ENCODE results near the gene DMRT1.

Gene DMRT1

GRCh38 chr9:806285-807156 is 35.0 kb upstream of the DMRT1 start:
- ATAC-seq (ENCODE audit: low read depth) (no peak), DNase-seq (ENCODE audit: low spot score) (no peak)
- peaks cover 14% of the 10 kb centered on the region for H3K4me1 ChIP-seq (ENCODE audit: insufficient read depth, poor library complexity, severe bottlenecking)
- H3K9me3 ChIP-seq (ENCODE audit: severe bottlenecking): no peaks in the 10 kb centered on the region
- no peak overlapping the region for H3K27ac ChIP-seq (ENCODE audit: poor library complexity, severe bottlenecking)
- H3K4me3 ChIP-seq (ENCODE audit: severe bottlenecking): no peak overlapping the region
- H3K36me3 ChIP-seq (ENCODE audit: low read depth): no peaks in the 10 kb centered on the region
- peak; percentile 80 for TF ChIP-seq CTCF (IDR thresholded peaks at IDR 0.05; ENCODE audit: poor library complexity, severe bottlenecking)
- H3K27me3 ChIP-seq (ENCODE audit: insufficient read depth, poor library complexity, severe bottlenecking): no peaks in the 10 kb centered on the region

GRCh38 chr9:811106-811531 is 30.4 kb upstream of the DMRT1 start:
- ATAC-seq (ENCODE audit: low read depth) (peak; percentile 95), DNase-seq (ENCODE audit: low spot score) (peak; percentile 80)
- Histone ChIP-seq H3K4me1 (ENCODE audit: insufficient read depth, poor library complexity, severe bottlenecking) (peaks cover 5% of the 10 kb centered on the region), H3K36me3 (ENCODE audit: low read depth) (no peaks in the 10 kb centered on the region), H3K27ac (ENCODE audit: poor library complexity, severe bottlenecking) (peak overlapping the region; percentile 43), H3K4me3 (ENCODE audit: severe bottlenecking) (no peak overlapping the region), H3K27me3 (ENCODE audit: insufficient read depth, poor library complexity, severe bottlenecking) (no peaks in the 10 kb centered on the region), H3K9me3 (ENCODE audit: severe bottlenecking) (no peaks in the 10 kb centered on the region)
- TF ChIP-seq CTCF (IDR thresholded peaks at IDR 0.05; ENCODE audit: poor library complexity, severe bottlenecking): no peak

- ATAC-seq (ENCODE audit: low read depth): no peak
- Histone ChIP-seq H3K9me3 (ENCODE audit: severe bottlenecking) (no peaks in the 10 kb centered on the region), H3K4me1 (ENCODE audit: insufficient read depth, poor library complexity, severe bottlenecking) (no peaks in the 10 kb centered on the region), H3K4me3 (ENCODE audit: severe bottlenecking) (no peak overlapping the region), H3K36me3 (ENCODE audit: low read depth) (no peaks in the 10 kb centered on the region), H3K27ac (ENCODE audit: poor library complexity, severe bottlenecking) (no peak overlapping the region), H3K27me3 (ENCODE audit: insufficient read depth, poor library complexity, severe bottlenecking) (no peaks in the 10 kb centered on the region)
- DNase-seq (ENCODE audit: low spot score): no peak
- no peak for TF ChIP-seq CTCF (IDR thresholded peaks at IDR 0.05; ENCODE audit: poor library complexity, severe bottlenecking)
These were observed 22.5 kb upstream of the DMRT1 start for GRCh38 chr9:818958-819357.

GRCh38 chr9:826500-827280 is 14.8 kb upstream of the DMRT1 start:
- no peak overlapping the region for H3K27ac ChIP-seq (ENCODE audit: poor library complexity, severe bottlenecking)
- no peak overlapping the region for H3K4me3 ChIP-seq (ENCODE audit: severe bottlenecking)
- ATAC-seq (ENCODE audit: low read depth) (no peak), DNase-seq (ENCODE audit: low spot score) (no peak)
- H3K9me3 ChIP-seq (ENCODE audit: severe bottlenecking): no peaks in the 10 kb centered on the region
- no peaks in the 10 kb centered on the region for H3K4me1 ChIP-seq (ENCODE audit: insufficient read depth, poor library complexity, severe bottlenecking)
- no peak for TF ChIP-seq CTCF (IDR thresholded peaks at IDR 0.05; ENCODE audit: poor library complexity, severe bottlenecking)
- H3K27me3 ChIP-seq (ENCODE audit: insufficient read depth, poor library complexity, severe bottlenecking): no peaks in the 10 kb centered on the region
- no peaks in the 10 kb centered on the region for H3K36me3 ChIP-seq (ENCODE audit: low read depth)
